GM23338 (cell line): Measurements from ENCODE around the gene SLC6A18.

Experiments
- CREB1 ChIP-seq: fragments of 250-450 bp; sonication (Bioruptor Pico); IDR thresholded peaks from 2 replicates; pipeline ENCODE4 v1.5.0; 2020; ENCODE audit warnings: low read depth, mild to moderate bottlenecking, moderate library complexity
- ETS1 ChIP-seq: IDR thresholded peaks from 2 replicates; pipeline ENCODE4 v1.6.1; 2016; ENCODE audit warnings: antibody characterized with exemption
- EZH2 ChIP-seq: fragments of 200-600 bp; sonication (generic); IDR thresholded peaks from one replicate; pipeline ENCODE4 v1.8.0; 2017; ENCODE audit warnings: antibody characterized with exemption, mild to moderate bottlenecking, low read depth; ENCODE audit not compliant: unreplicated experiment
- EZH2phosphoT487 ChIP-seq: fragments of 200-600 bp; sonication (generic); IDR thresholded peaks from one replicate; pipeline ENCODE4 v1.8.1; 2018; ENCODE audit warnings: antibody characterized with exemption; ENCODE audit not compliant: unreplicated experiment
- JUNB ChIP-seq: IDR thresholded peaks from one replicate; pipeline ENCODE4 v1.6.1; 2016; ENCODE audit warnings: antibody characterized with exemption; ENCODE audit not compliant: unreplicated experiment
- NANOG ChIP-seq: IDR thresholded peaks from 2 replicates; pipeline ENCODE4 v1.6.1; 2016; ENCODE audit warnings: antibody characterized with exemption, borderline replicate concordance
- POLR2AphosphoS5 ChIP-seq: IDR thresholded peaks from 2 replicates; pipeline ENCODE4 v1.6.1; 2016; ENCODE audit warnings: antibody characterized with exemption, low read depth
- REST ChIP-seq: IDR thresholded peaks from one replicate; pipeline ENCODE4 v1.6.1; 2018; ENCODE audit warnings: antibody characterized with exemption; ENCODE audit not compliant: unreplicated experiment
- STAT1 ChIP-seq: IDR thresholded peaks from one replicate; pipeline ENCODE4 v1.6.1; 2016; ENCODE audit warnings: antibody characterized with exemption; ENCODE audit not compliant: unreplicated experiment
- ZNF114 ChIP-seq: fragments of 250-450 bp; sonication (Bioruptor Pico); IDR thresholded peaks from 2 replicates; pipeline ENCODE4 v1.5.0; 2020; ENCODE audit warnings: mild to moderate bottlenecking, moderate library complexity
- ZNF331 ChIP-seq: fragments of 250-450 bp; sonication (Bioruptor Pico); IDR thresholded peaks from 2 replicates; pipeline ENCODE4 v1.5.0; 2020; ENCODE audit warnings: low read depth, mild to moderate bottlenecking, moderate library complexity
- ZNF462 ChIP-seq: fragments of 250-450 bp; sonication (Bioruptor Pico); IDR thresholded peaks from 2 replicates; pipeline ENCODE4 v1.5.0; 2020; ENCODE audit warnings: mild to moderate bottlenecking, moderate library complexity
- TF ChIP-seq, protein P1 (sequence below), 2 experiments: fragments of 200-600 bp in 1 of 2; sonication (generic) in 1 of 2; conservative IDR thresholded peaks; 2 replicates each; pipeline versions ENCODE4 v1.5.1 to v1.6.1; 2016 to 2017; ENCODE audit warnings: antibody characterized with exemption in 2 of 2, low read depth in 2 of 2, mild to moderate bottlenecking in 2 of 2, moderate library complexity in 1 of 2

- TF ChIP-seq CREB1, result no peak
- no peak for TF ChIP-seq EZH2
- TF ChIP-seq, protein P1, sequence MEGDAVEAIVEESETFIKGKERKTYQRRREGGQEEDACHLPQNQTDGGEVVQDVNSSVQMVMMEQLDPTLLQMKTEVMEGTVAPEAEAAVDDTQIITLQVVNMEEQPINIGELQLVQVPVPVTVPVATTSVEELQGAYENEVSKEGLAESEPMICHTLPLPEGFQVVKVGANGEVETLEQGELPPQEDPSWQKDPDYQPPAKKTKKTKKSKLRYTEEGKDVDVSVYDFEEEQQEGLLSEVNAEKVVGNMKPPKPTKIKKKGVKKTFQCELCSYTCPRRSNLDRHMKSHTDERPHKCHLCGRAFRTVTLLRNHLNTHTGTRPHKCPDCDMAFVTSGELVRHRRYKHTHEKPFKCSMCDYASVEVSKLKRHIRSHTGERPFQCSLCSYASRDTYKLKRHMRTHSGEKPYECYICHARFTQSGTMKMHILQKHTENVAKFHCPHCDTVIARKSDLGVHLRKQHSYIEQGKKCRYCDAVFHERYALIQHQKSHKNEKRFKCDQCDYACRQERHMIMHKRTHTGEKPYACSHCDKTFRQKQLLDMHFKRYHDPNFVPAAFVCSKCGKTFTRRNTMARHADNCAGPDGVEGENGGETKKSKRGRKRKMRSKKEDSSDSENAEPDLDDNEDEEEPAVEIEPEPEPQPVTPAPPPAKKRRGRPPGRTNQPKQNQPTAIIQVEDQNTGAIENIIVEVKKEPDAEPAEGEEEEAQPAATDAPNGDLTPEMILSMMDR (conservative IDR thresholded peaks at IDR 0.05; ENCODE audit: low read depth in 2 of 2), result no peak
- TF ChIP-seq ETS1, result no peak
- no peak for TF ChIP-seq EZH2phosphoT487
- no peak for TF ChIP-seq REST
- TF ChIP-seq POLR2AphosphoS5, result no peak
- no peak for TF ChIP-seq NANOG
- TF ChIP-seq JUNB, result no peak
- no peak for TF ChIP-seq ZNF331 (CRISPR knock-in tag)
- TF ChIP-seq ZNF462 (CRISPR knock-in tag), result no peak
- no peak for TF ChIP-seq ZNF114
- no peak for TF ChIP-seq STAT1
These were observed at the start of gene SLC6A18 for GRCh38 chr5:1225081-1225480.
